DOHH2 (cell line): ENCODE data around the gene CDH4.

Experiments used
- EZH2phosphoT487 ChIP-seq: fragments of 200-600 bp; sonication (generic); IDR thresholded peaks from 2 replicates; pipeline ENCODE4 v1.6.1; 2017; ENCODE audit warnings: borderline replicate concordance, mild to moderate bottlenecking, antibody characterized with exemption, low read length, moderate library complexity, mixed read lengths
- TF ChIP-seq, protein P1 (sequence below): fragments of 200-600 bp; sonication (generic); IDR thresholded peaks from one replicate; pipeline ENCODE4 v1.5.1; 2014; ENCODE audit warnings: antibody characterized with exemption, mild to moderate bottlenecking, low read depth, low read length; ENCODE audit not compliant: poor library complexity, severe bottlenecking

- TF ChIP-seq, protein P1, sequence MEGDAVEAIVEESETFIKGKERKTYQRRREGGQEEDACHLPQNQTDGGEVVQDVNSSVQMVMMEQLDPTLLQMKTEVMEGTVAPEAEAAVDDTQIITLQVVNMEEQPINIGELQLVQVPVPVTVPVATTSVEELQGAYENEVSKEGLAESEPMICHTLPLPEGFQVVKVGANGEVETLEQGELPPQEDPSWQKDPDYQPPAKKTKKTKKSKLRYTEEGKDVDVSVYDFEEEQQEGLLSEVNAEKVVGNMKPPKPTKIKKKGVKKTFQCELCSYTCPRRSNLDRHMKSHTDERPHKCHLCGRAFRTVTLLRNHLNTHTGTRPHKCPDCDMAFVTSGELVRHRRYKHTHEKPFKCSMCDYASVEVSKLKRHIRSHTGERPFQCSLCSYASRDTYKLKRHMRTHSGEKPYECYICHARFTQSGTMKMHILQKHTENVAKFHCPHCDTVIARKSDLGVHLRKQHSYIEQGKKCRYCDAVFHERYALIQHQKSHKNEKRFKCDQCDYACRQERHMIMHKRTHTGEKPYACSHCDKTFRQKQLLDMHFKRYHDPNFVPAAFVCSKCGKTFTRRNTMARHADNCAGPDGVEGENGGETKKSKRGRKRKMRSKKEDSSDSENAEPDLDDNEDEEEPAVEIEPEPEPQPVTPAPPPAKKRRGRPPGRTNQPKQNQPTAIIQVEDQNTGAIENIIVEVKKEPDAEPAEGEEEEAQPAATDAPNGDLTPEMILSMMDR = no peak
- TF ChIP-seq EZH2phosphoT487 = no peak
These were observed 681.5 kb downstream of the CDH4 start for GRCh38 chr20:61933481-61933950.
